Stimulated activated CD4-positive, alpha-beta T cell treated with anti-CD3 and anti-CD28 coated beads, TNF-alpha, amount 100 ng/mL, for 4 hours (primary cell): ENCODE data around the gene ADIPOR2.
A peak's percentile ranks its signal among the peaks of the same experiment; 100 is the strongest.
"Not testable (repeated sequence)": the region's sequence is repeated elsewhere in the genome, so short reads cannot be mapped to it uniquely, and the experiment has no call there.

Experiments used
- DNase-seq, 3 experiments: peaks; one replicate each; pipeline ENCODE4 v3.0.0-alpha.2; 2020; ENCODE audit warnings: low read depth in 3 of 3

ADIPOR2 gene

DNA sequence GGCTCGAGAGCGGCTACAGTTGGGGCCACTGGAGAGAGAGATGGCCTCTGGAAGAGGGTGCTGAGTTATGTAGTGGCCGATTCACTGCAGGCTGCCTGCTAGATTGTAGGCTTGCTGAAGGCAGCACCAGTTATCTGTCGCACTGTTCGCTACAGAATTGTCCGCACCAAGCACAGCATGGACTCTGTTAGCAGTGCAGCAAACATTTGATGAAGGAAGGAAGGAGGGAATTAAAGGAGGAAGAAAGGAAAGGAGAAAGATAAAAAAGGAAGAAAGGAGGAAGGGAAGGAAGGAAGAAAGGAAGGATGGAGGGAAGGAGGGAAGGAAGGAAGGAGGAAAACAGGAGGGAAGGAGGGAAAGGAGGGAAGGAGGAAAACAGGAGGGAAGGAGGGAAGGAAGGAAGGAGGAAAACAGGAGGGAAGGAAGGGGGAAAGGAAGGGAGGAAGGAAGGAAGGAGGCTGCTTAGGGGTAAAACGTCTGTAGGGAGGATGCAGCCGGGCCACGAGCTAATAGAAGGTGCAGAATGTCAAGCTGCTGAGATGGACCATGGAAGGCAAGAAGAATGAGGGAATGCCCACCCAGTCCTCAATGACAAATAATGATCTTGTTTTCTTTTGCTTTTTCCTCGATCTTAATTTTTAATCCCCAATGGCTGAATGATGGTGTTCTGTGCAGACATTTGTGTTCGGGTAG is 27.3 kb upstream of the ADIPOR2 start:
- DNase-seq: no peak

DNA sequence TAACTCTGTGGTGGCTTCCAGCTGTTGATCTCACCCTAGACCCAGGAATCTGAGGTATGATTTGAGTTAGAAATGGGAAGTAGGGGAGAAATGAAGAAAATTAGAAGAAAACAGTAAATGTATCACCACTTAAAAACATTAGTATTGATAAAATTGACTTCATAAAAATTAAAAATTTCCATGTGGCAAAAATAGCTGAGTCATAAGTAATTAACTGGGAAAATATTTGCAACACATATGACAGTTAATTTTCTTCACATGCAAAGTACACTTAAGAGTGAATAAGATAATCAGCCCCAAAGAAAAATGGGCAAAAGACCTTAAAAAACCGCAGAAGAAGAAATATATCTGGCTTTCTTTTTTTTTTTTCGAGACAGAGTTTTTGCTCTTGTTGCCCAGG is 25.5 kb upstream of the ADIPOR2 start:
- no peak for DNase-seq

DNA sequence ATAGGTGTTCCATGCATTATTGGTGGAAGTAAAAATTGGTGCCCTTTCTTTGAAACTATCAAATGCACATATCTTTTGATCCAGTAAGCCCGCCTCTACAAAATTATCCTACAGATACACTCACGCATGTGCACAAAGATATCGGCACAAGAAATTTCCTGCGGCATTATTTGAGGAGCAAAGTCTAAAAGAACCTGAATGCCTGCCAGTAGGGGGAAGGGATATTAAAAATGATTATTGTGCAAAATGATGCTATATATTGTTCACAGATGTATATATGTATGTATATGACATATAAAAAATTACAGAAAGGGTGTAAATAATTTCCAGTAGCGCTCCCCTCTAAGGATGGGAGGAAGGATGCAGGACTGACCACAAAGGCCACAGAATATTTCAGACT is 24.7 kb upstream of the ADIPOR2 start:
- no peak for DNase-seq

DNA sequence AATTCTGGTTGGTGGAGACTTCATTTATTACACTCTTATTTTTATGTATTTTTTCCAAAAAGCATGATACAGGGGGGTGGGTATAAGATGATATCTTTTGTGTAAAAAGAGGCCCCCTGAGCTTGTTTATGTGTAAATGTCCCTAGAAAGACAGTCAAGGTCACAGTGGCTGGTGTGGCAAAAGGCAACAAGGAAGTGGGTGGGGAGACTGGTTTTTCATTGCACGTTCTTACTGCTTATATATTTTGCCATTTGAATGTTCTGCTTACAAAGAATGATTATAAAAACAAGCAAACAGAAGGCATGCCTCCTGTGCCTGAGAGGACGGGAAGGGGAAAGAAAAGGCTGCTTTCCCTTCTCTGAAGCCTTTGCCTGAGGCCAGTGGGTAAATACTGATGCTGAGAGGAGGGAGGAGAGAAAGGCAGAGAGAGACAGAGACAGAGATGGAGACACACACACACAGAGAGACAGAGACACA is 24.1 kb upstream of the ADIPOR2 start:
- no peak for DNase-seq

DNA sequence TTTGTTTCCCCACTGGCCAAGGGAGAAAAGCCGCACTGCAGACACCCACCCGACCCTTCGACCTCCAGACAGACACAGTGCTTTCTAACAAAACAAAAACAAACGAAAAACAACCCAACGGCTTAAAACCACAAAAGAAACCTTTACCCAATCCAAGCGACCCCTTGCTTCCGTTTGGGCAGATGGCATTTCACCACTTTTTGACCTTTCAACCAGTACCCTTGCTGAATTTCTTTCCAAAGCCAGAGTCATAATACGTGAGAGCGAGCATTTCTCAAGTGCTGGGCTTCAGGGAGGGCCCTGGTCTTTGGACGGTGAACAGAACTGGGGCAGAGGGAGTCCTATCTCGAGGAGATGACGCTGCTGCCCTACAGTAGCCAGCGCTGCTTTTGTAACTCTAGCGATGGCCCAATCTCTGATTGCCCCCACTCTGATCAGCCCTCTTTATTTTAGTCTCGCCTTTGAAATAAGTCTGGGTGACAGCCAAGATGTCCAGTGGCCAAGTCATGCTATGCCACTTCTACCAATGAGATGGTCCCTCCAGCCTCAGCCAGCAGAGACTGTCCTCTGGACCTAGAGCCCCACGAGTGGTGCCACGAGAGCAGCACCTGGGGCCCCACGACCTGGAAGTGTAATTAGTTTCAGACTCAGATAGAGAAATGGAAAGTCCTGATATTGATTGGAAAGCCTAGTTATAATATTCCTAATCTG is 21.9 kb upstream of the ADIPOR2 start:
- no peak for DNase-seq

DNA sequence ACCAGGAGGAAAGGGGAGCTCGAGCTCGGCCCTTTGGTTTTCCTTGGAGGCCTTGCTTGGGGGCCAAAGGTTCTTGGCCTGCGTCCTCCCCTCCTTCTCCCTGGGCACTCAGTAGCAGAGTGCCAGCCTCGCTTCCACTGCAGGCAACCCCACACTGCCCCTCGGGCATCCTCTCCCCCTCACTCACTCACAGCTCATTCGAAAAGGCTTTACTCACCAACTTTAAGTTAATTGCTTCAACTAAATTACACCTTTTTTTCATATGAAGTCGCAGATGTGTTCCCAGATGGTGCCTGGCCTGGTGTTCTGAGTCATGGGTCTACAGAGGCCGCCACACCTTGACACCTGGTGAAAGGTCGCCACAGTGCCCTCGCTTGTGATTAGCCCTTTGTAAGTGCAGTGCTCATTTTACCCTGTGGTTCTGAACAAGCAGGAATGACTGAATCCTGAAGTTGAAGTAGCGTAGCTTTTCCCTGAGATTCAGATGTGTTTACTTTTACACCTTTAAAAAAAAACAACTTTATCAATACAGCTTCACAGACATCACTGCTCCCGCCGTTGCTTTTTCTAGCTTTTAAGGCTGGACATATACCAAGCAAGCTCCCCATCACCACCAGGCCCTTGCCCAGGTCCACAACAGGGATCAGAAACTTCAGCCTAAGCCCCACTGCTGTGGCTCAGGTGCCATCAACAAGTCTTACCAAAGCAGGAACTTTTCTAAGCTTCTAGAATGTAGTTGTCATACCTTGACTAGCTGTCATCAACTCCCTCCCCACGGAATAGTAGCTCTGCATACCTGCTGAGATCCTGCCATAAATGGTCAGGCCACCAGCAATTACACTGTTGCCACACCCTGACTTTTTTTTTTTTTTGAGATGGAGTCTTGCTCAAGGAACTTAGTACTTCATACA is 20.3 kb upstream of the ADIPOR2 start:
- no peak for DNase-seq

DNA sequence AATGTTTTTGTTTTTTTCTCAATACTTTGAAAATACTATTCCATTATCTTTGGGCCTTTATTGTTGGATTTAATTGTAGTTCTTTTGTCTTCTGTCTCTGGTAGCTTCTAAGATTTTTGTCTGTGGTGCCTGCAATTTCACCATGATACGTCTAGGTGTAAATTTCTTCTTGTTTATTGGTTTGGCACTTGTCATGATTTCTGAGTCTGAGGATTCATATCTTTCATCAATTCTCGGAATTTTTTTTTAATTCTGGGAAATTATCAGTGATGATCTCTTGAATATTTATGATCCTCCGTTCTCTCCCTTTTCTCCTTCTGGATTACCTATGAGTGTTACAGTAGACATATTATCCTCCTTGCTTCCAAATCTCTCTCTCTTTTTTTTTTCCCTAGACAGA is 14.8 kb upstream of the ADIPOR2 start:
- DNase-seq: no peak

DNA sequence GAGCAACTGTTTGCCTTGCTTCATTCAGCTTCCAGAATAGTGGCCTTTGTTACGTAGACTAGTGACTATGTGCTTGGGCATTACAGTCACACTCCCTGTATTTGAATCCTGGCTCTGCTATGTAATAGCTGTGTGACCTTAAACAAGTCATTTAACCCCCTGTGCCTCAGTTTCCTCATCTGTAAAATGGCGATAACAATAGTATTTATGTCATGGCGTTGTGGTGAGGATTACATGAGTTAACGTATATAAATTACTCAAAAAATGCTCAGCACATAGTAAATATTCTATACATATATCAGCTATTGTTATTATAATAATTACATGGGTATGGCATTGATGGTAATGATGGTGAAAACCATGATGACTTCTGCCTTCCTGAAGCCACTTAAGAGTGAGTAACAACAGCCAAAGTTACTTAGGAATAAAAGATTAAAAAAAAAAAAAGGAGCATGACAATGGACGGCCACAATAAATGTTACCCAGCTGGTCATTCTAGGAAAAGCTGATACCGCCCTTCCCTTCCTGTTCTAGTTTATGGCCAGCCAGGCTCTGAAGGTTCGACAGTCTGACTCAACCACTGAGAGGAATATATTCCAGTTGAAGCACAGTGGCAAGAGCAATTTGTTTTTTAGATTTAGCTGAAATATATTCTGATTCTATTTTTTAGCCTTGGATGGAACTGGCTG is 9.9 kb upstream of the ADIPOR2 start:
- DNase-seq: no peak

DNA sequence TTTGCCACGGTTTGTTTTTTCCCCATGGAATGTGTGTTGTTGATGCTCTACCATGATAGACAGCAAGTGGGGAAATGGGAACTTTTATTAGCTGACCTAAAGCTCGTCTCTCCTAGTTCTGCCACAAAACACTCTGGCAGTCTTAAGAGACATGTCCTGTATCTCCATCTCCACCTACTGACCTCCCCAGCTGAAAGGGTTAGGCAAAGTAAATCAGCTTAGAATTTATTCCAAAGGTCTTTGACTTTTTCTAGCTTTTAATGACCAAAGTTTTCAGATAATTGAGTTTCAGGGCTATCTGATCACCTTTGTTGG is 9.4 kb upstream of the ADIPOR2 start:
- no peak for DNase-seq

DNA sequence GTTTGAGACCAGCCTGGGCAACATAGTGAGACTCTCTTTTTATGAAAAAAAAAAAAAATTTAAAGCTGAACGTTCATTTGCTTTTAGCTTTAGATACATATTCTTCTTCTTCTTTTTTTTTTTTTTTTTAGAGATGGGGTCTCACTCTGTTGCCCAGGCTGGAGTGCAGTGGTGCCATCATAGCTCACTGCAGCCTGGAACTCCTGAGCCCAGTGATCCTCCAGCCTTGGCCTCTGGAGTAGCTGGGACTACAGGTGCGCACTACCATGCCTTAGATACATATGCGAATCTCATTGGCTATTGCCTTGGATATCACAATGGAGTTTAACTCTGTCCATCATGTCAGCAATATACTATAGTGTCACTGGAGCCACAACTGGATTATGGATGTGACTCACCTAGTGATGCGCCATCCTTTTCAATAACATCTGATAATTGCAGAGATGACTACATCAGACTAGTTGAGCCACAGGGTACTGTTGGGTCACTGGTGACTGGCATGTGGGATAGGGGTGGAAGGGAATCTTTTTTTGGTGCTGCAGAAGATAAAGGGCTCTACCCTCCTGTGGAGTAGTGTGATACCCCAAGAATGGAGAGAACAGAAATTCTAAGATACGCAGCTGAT is 2.7 kb upstream of the ADIPOR2 start:
- DNase-seq: no peak

DNA sequence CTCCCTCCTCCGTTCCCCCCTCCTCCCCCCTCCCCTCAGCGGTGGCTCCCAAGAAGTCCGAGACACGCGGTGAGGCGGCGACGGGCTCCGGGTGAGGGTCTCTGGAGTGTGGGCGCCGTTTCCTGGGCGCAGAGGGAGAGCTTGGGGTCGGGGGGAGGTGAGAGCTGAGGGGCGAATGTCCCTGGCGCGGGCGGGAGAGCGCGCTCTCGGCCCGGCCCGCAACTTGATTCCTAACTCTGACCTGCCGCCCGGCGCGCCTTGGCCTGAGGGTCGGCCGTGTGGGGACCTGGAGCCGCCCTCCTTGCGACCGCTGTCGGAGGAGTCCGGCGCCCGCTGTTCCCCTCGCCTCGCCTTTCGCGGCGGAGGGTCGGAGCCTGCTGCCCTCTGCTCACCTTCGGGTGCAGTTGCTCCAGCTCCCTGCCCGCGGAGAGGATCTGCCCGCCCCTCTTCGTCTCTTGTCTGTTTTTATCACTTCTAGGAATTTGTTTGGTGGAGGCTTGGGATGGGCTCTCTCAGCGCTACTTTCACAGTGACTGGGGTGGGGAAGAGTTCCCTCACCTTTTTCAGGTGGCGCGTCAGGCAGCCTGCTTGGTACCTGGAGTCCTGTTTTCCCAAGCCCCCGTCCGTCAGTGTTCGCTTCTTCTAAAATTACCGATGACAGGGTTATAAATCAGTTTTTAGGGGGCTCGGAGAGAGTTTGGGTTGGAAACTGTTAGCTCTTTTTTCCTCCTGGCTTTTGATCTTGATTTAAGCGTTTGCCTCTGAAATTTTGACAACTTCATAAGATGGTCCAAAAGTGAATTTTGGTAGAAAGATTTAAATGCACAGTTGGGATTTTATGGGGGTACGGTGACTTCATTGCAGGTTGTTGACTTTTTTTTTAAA is 495 bp downstream of the ADIPOR2 start:
- peak in 1 of 3 experiments; percentile 30 for DNase-seq

DNA sequence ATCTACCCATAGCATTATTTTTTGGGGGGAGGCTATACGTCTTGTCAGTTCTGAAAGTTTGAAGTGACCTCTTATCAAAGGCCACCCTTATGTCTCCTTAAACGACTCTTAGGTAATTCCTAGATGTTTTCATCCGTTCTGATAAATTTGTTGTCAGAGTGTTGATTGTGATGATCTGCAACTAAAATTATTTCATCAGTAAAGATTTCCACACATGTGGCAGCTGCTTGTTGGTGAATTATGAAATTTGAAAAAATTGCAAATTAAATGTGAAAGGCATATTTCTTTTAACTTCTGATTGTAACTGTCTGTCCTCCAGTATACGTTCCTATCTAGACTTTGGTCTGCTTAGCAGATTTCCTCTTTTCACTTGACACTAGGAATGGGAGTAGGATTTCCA is 1.4 kb downstream of the ADIPOR2 start:
- no peak for DNase-seq

DNA sequence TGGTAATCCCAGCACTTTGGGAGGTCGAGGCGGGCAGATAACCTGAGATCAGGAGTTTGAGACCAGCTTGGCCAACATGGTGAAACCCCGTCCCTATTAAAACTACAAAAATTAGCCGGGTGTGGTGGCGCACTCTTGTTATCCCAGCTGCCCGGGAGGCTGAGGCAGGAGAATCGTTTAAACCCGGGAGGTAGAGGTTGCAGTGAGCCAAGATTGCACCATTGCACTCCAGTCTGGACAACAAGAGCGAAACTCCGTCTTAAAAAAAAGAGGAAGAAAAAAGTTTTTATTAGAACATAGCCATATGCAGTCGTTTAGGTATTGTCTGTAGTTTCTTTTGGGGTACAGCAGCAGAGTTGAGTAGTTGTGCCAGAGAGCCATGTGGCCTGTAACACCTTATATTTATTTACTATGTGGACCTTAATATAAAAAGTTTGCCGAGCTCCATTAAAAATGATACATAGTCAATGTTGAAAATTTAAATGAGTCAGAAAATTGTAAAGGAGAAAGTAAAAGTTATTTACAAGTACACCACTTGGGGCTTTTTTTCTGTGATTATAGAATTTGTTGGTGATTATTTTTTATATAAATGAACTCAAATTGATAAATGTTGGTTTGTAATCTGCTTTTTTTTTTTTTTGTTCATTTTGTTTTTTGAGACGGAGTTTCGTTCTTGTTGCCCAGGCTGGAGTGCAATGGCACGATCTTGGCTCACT is 2.2 kb downstream of the ADIPOR2 start:
- no peak for DNase-seq

DNA sequence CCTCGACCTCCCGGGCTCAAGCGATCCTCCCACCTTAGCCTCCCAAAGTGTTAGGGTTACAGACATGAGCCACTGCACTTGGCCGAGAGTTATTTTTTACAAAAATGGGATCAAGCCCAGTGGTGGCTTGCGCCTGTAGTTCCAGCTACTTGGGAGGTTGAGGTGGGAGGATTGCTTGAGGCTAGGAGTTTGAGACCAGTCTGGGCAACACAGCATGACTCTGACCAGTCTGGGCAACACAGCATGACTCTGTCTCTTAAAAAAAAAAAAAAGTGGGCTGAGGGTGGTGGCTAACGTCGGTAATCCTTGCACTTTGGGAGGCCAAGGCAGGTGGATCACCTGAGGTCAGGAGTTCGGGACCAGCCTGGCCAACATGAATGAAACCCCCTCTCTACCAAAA is 4.2 kb downstream of the ADIPOR2 start:
- not testable (repeated sequence) for DNase-seq

DNA sequence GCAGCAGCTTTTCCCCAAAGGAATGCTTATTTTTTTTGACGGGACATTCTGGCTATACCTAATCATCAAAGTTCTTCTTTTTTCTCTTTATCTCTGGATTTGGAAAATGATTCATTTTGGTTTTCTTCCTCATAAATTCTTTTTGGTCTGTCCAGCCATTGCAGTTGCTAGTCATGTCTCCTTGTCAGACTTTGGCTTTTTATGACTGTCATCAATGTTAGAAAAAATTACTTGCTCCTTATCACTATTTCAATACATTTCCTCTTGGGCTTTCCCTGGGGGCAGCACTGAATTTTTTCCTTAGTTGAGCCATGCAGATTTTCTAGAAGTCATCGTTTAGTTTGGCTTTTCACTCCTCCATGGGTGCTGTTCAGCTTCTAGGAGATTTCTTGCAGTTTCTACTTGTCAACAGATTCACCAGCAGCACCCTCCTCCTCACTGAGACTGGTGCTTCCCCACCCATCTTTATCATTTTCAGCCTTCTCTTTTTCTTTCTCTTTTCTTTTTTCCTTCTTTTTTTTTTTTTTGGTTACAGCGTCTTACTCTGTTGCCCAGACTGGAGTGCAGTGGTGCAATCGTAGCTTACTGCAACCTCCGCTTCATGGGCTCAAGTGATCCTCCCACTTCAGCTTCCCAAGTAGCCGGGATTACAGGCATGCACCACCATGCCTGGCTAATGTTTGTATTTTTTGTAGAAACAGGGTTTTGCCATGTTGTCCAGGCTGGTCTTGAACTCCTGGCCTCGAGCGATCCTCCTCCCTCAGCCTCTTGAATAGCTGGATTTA is 5.2 kb downstream of the ADIPOR2 start:
- no peak for DNase-seq

DNA sequence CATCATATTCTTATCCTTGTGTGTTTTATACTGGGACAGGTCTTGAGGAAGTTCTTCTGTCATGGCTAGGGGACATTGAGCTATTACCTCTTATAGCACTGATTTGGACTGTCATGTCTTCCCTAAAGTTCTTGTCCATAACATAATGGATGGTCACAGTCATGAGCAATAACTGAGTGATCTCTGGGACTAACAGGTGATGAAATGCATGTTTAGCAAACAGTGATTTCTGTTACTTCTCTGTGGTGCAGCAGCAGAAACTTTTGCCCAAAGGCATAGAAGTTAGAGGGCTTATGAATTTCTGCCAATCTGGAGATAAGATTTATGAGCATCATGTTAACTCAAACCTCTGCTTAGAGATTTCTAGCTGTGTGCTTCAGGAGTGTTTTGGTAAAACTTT is 5.9 kb downstream of the ADIPOR2 start:
- DNase-seq: no peak

DNA sequence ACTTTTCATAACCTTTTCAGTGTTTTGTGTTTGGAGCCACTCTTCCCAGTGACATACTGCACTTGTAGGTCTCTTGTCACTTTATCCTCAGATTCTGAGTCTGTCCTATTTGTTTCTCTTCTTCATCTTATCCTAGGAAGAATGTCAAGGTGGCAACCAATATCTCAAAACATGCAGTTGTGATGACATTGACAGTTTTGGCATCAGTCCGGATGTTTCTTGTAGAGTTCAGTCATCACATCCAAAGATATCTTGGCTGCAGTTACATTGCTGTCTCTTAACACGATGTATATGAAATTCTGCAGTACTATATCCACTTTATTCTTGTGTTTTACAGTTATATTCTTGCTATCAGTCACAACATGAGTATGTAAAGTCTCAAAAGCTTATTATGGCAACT is 6.4 kb downstream of the ADIPOR2 start:
- no peak for DNase-seq

DNA sequence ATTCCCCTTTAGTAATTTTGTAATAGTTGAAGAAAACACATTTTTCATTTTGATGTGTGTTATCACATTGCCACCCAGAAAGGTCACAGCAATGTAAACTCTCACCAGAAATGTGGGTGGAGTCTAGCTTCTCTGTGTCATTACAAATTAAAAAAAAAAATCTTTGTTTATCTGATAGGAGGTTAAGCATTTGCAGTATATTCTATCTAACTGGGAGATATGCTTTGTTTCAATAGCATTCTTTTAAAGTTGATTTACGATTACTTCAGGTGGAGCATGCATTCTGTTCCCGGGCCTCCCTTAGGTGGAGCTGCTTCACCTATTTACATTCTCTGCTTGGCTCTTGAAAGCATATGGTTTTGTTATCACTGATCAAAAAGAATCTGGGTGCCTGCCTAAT is 7.8 kb downstream of the ADIPOR2 start:
- no peak for DNase-seq

DNA sequence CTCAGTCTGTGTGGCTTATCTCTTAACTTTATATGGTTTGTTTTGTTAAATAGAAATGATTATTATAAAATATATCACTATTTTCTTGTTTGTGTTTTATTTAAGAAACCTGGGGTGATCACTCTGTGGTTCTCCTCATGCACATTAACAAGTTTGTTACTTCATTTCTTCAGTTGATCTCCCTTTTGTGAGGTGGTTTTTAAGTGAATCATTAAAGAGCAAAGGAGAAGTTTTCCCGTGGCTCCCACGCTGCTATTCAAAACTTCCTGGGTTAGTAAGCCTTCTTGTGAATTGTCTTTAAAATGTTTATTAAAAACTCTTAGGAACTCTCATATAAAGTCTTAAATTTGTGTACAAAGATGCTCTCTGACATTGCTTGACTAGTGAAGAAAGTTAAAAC is 11.8 kb downstream of the ADIPOR2 start:
- DNase-seq: no peak
